Middle frontal gyrus (tissue), 1 donor: Measurements from ENCODE around the gene NEK2.
"Not testable (repeated sequence)": the region's sequence is repeated elsewhere in the genome, so short reads cannot be mapped to it uniquely, and the experiment has no call there.

ENCODE experiments used
- DNase-seq: peaks from one replicate; pipeline ENCODE4 v3.0.0-alpha.2; 2015; ENCODE audit warnings: low spot score; ENCODE audit errors: extremely low spot score

NEK2 gene

DNA sequence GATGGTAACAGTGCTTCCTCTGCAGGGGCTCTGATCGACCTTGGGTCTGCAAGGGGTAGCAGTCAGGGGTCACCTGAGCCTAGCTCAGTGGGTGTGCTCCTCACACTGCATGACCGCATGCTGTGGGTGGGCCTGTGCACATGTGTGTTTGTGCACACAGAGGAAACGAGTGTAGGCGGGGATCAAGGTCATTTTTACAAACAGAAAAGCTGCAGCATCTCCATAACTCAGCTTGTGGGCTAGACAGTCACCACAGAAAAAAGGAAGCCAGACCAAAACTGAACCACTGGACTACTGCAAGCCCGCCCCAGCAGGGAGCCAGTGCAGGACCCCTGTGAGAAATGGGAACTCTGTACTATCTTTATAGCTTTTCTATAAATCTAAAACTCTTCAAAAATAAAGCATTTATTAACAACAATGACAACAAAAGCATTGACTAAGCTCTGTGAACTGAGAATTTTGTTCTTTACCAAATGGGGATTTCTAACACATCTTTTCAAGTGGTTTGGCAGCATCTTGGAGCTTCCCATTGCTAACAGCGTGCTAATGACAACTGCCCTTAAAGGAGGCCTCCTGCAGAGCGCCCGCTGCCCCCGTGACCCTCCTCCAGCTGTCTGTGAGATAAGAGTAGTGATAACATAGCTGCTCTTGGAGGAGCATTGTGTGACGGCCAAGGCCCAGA, 19.9 kb upstream of the NEK2 start:
- DNase-seq: no peak

DNA sequence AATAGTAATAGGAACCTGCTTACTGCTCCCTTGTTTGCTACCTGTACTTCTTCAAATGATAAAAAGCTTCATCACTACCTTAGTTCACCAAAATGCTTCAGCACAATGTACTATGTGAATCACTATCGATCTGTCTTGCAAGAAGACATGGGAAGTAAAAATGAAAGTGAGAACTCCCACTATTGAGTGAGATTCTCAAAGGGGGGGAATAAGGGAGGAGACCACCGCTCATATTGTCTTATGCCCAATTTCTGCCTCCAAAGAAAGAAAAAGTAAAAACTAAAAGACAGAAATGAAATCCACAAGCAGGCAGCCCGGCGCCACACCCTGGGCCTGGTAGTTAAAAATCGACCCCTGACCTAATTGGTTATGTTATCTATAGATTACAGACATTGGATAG, 18.5 kb upstream of the NEK2 start:
- not testable (repeated sequence) for DNase-seq

DNA sequence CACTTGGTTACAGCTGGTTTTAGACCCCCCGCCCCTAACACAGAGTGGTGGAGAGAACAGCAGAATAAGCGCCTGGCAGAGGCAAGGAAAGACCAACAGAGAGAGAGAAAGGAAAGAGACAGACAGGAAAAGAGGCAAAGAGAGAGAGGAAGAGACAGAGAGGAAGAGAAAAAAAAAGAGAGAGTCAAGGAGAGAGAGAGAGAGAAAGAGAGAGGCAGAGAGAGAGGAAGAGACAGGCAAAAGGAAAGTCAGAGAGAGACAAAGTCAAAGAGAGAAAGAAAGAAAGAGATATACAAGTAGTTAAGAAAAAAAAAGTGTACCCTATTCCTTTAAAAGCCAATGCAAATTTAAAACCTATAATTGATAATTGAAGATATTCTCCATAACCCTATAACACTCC, 13.0 kb upstream of the NEK2 start:
- DNase-seq: no peak

DNA sequence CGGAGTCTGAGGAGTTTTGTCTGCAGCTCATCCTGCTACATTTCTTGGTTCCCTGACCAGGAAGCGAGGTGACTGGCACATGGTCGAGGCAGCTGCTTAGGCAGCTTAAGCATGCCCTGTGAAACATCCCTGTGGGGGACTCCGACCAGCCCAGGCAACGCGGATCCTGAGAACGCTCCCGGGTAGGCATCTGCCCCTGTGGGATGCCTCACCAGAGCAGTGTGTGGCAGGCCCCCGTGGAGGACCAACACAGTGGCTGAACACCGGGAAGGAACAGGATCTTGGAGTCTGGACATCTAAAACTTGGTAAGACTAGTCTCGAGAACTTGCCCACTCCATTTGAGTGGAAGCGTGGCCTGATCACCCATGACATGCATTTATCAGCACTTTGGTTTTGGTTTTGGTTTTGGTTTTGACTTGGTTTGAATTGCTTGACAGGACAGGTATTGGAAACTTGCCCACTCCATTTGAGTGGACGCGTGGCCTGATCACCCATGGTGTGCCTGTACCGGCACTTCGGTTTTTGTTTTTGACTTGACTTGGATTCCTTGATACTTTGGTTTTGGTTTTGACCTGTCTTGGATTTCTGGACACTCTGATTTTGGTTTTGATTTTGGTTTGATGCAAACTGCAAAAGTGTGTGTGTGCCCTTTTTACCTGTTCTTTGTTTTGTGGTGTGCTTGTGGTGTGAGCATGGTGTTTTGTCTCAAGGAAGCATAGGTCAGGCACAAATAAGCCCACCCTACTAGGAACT, 12.2 kb upstream of the NEK2 start:
- DNase-seq: no peak

DNA sequence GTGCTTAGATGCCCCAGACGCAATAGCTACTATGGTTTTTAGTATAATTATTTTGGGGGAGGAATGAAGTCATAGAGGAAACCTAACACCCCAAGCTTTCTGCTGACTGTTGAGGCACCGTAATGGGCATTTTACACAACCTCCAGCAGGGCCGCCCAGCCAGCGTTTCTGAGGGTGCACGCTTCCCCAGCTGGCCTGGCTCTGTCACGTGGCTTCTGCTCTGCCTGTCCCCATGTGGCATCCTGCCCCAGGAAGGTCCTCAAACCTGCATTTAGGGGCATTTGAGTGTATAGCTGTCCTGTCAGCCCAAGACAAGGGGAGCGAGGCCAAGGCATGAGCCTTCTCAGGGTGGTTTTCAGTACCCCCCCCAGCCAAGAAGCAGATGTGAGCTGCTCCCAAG, 10.4 kb upstream of the NEK2 start:
- no peak for DNase-seq

DNA sequence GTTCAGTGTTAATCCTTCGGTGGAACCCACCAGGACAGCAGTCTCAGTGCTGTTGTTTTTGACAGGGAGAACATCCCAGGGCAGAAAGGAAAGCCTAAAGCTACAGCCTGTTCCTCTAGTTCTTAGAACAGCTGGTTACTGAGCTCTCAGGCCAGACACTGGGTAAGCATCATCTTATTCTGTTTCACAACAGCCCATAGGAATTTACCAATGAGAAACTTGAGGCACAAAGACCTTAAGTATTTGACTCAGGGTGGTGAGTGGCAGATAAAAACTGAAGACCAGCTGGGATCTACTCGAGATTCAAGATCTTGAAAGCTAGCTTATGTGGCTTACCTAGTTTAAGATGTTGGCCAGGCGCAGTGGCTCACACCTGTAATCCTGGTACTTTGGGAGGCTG, 9.4 kb upstream of the NEK2 start:
- DNase-seq: no peak

DNA sequence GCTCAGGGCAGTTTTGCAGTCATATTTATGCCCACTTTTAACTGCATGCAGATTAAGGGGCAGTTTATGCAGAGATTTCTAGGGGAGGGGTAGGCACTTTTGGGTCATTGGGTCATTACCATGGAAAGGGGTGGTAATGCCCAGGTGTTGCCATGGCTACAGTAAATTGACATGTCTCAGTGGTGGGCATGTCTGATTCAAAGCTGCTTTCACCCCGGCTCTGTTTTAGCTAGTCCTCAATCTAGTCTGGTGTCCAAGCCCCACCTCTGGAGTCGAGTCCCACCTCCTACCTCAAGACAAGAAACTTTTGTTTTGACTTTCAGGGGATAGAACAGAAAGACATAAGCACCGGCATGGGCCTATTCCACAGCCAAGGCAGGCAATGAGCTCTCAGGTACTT, 8.9 kb upstream of the NEK2 start:
- no peak for DNase-seq

DNA sequence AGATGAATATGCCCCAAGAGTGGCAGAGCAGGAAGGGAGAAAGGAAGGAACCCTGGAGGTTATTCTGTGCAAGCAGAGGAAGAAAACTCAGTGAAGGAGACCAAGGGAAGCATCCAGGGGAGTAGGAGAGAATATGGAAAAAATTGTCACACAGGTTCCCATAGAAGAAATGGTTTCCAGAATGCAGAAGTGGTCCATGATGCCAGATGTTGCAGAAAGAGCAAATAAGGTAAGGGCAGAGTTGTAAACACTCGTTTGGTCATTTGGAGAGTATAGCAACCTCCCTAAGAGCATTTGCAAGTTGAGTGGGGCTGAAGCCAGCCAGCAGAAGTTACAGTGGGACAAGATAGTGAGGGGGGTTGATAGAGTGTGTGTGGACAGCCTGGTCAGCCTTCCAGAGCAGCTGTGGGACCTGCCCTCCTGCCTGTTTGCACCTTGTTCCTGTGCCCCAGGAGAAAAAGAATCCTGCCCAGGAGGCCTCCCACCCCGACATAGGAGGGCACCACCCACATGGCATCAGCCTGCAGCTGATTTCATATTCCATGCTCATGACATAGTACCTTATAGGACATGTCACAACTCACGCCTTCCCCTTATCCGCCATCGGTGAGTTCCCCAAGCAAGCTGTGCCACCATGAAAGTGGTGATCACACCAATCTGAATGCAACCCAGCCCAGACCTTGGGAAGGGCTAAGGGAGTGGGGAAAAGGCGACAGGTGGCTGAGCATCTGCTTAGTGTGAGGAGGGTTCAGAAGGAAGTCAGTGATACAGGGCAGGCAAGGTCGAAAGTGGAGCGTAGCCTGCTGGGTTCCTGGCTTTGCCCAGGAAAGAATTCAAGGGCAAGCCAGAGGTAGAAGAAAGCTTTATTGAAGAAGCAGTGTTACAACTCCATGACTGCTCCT, 8.2 kb upstream of the NEK2 start:
- DNase-seq: no peak

DNA sequence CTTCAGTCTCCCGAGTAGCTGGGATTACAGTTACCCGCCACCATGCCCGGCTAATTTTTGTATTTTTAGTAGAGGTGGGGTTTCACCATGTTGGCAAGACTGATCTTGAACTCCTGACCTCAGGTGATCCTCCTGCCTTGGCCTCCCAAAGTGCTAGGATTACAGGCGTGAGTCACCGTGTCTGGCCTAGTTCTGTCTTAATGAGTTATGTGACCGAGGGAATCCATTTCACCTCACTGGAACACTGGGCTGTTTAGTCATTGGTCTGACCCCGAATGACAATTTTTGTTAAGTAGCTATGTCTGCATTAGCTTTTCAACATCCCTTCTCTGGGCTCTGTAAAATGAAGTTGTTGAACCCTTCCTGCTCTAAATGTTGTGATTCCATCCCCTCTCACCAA, 6.8 kb upstream of the NEK2 start:
- DNase-seq: not testable (repeated sequence)

DNA sequence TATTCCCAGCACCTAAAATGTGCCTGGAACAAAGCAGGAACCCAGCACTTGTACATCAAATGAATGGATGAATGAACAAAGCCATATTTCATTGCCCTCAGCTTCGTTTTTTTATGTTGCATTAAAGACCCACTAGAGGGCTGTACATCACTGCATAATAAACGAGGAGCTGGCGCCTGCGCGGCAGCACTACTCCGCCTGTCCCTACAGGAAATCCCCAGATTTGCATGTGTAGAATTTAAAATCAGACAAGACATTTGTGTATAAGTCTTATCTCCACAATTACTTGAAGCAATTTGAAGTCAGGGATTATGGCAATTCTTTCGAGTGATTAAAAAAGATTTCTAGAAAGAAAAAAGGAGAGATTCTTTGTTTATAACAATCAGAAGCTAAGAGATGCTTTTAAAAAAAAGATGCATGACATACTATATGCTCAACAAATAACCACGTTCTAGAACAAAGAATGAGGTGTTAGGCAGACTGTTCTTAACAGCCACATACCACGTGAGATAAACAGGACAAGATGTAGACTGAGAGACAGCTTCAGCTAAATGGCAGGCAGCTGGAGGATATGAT, 5.4 kb upstream of the NEK2 start:
- DNase-seq: peak; percentile 82

DNA sequence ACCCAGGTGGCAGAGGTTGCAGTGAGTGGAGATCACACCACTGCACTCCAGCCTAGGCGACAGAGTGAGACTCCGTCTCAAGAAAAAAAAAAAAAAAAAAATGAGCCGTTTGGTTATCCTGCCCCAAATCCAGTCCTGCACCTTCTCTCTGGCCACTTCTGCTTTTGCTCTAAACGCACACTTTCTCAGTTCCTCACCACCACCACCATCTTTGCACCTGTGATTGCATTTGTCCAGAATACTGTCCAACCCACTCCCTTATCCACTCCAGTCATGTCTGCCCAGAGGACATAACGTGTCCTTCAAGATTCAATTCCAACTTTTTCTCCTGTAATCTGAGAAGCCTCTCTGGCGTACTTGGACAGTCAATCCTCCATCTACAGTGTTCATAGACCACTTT, 2.2 kb upstream of the NEK2 start:
- no peak for DNase-seq

DNA sequence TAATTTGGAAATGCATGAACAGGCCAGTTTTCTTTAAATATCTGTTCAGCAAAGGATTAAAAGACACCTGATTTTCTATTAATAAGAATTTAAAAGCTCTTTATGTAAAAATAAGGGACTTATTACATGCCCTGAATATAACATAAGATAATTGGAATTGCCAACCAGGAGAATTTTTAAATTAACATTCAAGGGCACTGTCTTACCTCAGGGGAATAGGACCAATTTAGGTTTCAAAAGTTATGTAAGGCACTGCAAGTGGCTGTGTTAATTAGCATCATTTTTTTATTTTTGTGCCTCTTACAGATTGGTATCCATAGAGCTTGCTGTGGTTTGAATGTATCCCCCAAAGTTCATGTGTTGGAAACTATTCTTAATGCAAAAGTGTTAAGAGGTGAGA, 1.3 kb upstream of the NEK2 start:
- DNase-seq: no peak

DNA sequence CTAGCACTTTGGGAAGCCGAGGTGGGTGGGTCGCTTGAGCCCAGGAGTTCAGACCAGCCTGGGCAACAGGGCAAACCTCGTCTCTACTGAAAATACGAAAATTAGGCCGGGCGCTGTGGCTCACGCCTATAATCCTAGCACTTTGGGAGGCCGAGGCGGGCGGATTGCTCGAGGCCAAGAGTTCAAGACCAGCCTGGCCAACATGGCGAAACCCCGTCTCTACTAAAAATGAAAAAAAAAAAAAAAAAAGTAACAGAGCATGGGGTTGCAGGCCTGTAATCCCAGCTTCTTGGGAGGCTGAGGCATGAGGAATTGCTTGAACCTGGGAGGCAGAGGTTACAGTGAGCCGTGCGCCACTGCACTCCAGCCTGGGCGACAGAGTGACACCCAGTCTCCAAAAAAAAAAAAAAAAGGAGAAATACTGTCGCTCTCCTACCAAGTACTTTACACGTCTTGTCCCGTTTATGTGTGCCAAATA, 724 bp upstream of the NEK2 start:
- no peak for DNase-seq

DNA sequence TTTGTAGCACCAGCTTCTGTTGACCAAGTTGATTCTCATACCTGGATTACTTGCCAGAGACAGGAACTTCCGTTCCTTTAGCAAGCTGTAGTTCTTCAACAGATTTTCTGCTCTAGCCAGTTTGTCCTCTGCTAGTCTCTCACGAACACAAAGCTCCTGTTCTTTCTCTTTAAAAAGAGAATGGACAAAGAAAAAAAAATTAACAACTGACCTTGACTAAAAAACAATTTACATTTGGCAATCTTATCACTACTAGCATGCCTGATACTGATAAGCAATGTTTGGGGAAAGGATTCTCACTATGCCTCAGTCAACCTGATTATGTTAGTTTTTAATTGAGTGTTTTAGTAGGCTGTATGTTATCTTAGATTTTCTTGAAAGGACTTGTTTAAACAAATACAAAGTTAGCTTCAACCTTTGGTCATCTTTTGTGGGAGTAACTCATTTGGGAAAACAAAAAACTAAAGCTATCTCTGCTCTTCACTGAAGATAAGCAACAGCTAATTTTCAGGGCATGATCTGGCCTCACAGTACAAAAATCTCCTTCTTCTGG, 8.3 kb downstream of the NEK2 start:
- DNase-seq: no peak

DNA sequence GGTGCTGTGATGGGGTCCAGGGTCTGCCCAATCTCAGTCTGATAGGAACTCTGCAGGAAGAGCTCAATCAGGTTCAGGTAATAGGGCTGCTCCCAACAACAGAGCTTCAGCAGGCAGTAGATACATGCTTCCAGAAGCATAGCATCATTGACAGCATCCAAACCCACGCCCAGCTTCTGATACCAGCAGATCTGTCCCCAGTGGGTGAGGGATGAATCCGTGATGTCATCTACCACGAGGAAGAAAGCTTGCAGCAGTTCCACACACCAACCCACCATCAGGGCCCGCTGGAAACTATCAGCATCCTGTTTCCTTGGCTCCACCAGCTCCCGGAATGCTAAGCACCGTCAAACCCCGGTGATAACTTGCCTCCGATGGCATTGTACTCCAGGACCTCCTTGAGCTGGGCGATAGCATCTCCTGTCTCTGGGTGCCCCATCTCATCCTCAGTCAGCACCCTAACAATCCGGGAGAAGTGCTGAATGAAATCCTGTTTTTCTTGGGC, 14.7 kb downstream of the NEK2 start:
- DNase-seq: no peak

DNA sequence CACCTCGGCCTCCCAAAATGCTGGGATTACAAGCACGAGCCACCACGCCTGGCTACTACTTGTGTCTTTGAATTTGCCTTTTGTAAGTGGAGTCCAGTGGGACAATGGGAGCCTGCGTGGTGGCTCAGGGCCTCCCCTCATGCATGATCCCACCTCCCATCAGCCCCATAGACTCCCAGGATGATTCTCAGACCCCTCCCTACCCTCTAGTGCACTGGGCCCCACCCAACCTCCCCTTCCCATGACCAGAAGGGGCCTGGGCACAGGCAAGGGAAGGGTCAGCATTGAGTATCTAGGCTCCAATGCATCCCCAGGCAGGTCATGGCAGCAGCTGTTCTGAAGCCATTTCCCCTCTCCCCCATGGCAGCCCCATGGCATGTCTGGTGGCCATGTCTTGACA, 18.7 kb downstream of the NEK2 start:
- no peak for DNase-seq

DNA sequence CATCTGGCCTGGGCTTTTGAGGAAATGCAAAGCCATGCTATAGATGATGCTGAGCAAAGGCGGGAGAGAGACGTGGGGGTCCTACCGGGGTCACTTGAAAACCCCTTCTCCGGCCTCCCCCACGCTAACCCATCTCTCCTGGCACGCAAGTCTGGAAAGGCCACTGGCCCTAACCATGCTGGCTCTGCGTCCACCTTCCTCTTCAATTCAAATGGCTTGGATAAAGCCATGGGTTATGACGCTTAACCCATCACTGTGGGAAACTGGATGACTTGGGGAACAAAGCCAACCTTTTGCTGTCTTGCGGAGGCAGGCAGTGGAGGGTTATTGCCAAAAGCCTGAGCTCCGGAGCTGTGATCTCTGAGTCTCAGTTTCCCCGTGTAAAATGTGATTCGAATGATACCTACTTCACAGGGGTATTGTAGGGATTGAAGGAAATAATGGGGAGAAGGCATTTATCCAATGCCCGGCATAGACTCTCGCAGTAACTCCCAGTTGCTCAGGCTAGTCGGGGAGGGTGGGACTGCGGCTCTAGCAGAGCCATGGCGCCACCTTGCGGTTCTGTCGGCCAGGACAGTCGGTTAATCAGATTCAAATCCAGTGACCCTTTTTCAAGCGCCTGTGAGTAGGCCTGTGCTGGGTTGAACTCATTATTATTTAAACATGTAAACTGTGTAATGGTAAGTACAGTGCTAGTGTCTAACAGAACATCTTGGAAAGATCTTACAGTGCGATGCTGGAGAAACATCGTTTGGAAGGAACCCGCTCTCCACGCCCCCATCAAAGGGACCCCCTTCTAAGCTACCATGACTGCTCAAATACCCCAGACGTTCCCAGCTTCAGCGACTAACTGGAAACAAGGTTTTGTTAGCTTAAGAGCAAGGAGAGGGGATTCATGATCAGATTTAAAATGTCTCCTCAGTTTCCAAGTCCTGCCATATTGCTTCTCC, 20.3 kb downstream of the NEK2 start:
- DNase-seq: peak; percentile 77

DNA sequence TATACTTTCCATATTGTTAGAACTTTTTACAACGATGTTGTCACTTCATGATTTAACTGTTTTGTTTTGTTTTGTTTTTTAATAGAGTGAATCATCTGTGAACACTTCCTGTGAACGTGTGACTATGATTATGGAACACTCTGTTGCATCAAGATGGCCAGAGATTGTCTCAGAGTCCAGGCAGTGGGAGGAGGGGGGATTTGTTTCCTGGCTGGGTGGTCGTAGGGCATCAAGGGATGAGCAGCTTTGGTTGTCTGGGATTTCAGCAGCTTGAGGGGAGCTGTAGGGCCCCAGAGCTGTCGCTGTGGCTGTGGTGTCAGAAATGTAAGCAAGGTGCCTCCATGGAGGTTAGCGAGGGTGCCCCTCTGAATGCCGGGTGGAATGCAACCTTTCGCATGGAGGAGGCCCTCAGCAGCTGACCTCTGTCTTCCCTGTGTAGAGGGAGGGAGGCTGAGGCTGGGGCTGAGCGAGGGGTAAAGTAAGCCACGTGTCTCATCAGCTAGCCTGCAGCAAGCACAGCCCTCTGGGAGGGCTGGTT, 21.4 kb downstream of the NEK2 start:
- no peak for DNase-seq

DNA sequence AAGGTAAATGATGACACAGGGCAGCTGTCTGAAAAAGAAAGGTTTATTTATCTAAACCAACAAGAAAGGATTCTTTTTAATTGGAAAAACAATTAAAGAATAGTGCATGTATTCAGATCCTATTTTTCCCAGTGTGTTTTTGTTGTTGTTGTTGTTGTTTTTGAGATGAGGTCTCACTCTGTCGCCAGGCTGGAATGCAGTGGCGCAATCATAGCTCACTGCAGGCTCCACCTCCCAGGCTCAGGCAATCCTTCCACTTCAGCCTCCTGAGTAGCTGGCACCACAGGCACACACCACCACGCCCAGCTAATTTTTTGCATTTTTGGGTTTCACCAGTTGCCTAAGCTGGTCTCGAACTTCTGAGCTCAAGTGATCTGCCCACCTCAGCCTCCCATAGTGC, 22.1 kb downstream of the NEK2 start:
- no peak for DNase-seq

DNA sequence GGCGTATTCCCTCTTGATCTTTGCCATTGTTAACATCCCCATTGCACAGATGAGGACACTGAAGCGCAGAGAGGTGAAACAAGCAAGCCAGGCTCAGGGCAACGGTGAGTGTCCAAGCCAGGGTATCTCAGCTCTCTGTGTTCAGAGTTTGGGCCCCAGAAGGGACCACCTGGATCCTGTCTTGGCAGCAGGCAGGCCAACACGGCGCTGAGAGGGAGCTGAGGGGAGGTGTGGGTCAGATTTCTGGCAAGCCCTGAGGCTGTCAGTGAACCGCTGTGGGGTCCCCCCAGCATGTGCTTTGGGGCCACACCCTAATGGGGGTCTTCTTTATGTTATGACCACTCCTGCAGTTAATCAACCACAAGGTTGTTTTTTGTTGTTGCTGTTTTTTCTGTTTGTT, 23.1 kb downstream of the NEK2 start:
- DNase-seq: no peak
